DND-41 (cell line): Measurements from ENCODE around the gene URB1.

Experiments used
- CTCF ChIP-seq: IDR thresholded peaks from 2 replicates; pipeline ENCODE4 v1.5.1; 2012; ENCODE audit warnings: borderline replicate concordance, low read length, moderate library complexity, mild to moderate bottlenecking; ENCODE audit not compliant: poor library complexity, severe bottlenecking; ENCODE audit errors: extremely low read depth
- EZH2 ChIP-seq: IDR thresholded peaks from 3 replicates; pipeline ENCODE4 v1.6.1; 2012; ENCODE audit warnings: borderline replicate concordance, low read depth, mild to moderate bottlenecking, moderate library complexity, low read length, inconsistent platforms; ENCODE audit not compliant: severe bottlenecking

- TF ChIP-seq CTCF (no peak), EZH2 (no peak)
Measured at GRCh38 chr21:32371913-32372314, 20.9 kb downstream of the URB1 start.
